RKO (cell line): ENCODE data around the gene MRPL40.
"Not testable (repeated sequence)": the region's sequence is repeated elsewhere in the genome, so short reads cannot be mapped to it uniquely, and the experiment has no call there.

Source experiments
- DNase-seq: peaks from one replicate; pipeline ENCODE4 v3.0.0-alpha.2; 2016; ENCODE audit warnings: low spot score

The MRPL40 gene

DNA sequence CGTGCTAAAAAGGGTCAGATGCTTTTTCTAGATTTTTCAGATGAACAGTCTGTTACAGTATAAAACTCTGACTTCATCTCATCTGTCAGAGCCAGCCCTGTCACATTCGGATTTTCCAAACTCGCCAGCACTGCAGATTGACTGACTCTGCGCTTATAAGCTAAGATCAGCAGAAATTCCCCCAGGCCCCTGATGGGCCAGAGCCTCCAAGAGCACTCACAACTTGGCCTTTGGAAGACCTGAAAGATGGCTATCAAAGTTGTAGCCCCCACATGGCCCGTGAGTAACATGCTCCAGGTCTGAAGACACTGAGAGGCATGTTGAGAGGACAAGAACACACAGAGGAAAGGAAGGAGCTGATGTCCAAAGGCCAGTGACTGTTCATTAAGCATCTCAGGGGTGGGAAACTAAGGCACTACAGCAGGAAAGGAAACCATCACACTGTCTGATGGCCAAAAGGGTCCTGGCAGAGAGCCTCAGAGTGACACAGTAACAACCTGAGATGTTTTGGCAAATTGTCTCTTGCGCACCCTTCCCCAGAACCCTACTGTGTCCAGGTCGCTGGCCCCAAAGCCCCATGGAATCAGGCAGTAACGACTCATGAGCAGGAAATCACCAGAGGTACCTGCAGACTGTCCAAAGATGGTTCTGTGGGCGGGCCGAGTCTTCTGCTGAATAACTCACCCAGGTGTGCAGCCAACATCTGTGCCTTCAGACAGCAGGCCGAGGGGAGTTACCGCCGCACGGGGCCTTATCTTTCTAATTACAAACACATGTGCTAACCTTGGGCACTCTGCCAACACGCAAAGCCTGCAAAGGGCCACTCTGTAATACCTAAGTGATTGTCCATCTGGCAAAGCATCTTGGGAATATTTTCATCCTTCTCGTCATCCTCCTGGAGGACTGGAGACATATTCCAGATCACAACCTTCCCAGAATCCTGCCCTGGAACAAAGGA lies 24.4 kb upstream of the MRPL40 start:
- DNase-seq = no peak

DNA sequence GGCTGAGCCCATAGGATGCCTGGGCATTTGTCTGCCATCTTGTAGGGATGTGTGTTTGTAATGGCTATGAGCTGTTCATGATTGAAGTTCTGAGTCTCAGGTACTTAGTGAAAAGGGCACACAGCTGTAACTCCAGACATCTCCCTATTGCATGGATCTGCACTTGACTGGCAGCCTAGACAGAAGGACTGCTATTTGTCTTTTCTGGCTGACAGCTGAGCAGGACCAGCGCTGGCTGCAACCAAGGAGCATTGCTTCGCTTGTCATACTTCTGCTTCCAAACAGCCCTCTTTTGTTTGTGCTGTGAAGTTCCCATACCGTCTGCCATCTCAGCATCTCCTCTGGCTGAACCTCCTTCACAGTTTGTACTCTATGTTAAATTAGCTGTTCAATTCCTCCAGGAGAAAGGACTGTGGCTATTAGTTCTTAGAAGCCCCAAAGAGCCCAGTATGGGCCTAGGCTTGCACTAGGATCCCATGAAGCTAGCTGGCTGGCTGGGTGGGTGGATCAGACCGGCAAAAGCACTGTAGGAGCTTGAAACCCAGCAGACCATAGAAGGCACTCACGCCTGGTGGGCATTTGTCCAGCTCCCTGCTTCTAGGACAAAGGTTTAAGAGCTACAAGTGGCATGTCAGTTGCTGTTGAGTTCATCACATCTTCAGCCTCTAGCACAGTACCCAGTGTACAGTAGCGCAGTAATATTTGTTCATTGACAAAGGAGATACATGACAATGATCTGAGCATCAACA lies 21.2 kb upstream of the MRPL40 start:
- DNase-seq = no peak

DNA sequence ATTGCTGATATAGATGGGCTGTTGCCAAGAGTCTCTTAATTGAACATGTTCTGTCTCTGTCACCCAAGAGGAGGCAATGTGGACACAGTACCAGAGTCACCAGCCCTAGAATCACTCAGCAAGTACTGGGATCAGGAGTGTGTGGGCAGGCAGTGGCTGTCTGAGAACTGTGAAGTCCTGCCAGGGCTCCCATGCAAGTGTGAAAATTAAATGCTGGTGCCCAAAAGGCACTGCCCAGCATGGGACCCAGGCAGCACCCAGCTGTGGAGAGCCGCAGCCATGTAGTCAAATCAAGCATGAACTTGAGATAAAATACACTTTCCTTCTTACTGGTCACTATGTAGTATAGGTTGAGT lies 20.7 kb upstream of the MRPL40 start:
- DNase-seq = no peak

DNA sequence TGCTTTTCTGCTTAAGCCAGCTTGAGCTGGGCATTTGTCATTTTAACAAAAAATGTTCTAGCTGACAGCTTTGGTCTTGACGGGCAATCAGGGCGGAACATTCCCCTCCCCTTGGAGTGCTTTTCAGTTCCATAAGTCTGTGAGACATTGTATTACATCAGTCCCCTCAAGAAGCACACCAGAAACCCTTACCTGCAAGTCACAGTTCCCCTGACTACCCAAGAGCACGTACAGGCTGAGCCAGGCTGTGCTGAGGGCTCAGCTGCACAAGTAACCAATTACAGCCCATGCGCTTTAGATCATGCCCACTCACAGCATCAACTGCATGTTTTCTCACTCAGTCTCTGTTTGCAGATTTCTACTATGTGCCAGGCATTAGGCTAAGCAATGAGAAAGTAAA lies 19.9 kb upstream of the MRPL40 start:
- DNase-seq = no peak

DNA sequence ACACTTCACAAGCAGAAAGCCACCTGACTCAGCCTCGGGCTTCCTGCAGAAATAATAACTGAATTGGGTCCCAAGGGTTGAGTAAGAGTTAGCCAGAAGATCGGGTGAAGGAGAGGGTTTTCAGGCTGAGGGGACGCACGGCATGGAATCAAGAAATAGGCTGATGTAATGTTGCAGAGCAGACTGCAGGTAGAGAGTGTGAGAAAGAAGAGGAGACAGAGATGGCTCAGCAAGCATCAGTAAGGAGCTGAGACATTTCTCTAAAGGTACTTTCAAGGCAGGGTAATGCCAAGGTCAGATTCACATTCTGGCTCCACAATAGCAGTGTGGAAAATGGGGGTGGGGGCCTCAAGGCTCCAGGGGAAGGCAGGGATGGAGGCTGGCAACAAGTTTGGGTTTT lies 19.4 kb upstream of the MRPL40 start:
- no peak for DNase-seq

DNA sequence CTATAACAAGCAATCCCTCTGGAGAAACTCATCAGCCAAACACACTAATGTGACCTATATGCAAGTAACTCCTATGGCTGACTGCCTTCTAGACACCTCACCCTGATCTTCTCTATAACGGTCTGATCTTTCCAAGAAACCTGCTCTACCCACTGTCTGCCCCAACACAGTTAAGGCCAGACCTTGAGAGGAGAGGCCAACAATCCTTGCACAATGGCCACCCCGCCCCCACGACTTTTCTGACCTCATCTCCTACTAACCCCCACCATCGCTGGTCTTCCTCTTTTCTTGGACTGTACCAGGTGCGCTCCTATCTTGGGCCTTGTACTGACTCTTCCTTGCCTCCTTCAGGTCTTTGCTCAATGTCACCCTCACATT lies 13.3 kb upstream of the MRPL40 start:
- DNase-seq = no peak

DNA sequence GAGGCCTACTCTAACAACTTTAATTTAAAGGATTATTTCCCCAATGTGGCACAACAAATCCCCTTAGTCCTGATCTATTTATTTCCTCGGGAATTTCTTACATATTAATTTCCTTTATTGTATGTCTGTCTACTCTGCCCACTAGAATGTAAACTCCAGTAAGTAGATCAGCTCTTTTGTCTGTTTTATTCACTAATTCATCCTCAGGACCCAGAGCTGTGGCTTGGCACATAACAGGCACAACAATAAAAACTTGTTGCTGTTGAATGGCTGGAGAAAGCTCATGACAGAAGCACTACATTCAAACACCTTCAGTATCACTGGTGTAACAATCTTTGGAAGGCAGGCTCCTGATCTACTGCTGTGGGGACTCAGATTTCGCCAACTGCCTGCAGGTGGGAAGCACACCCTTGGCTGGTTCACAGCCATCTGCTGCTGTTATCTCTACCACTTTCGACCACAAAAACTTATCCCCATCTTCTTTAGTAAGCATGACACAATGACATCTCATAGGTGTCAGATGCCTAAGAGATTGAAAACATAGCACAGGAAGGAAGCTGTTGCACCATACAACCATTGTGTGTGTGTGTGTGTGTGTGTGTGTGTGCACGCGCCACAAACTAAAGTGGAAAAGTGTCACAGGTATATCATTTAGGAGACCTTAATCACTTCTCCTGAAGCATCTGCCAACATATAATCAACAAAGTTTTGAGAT lies 12.7 kb upstream of the MRPL40 start:
- DNase-seq = no peak

DNA sequence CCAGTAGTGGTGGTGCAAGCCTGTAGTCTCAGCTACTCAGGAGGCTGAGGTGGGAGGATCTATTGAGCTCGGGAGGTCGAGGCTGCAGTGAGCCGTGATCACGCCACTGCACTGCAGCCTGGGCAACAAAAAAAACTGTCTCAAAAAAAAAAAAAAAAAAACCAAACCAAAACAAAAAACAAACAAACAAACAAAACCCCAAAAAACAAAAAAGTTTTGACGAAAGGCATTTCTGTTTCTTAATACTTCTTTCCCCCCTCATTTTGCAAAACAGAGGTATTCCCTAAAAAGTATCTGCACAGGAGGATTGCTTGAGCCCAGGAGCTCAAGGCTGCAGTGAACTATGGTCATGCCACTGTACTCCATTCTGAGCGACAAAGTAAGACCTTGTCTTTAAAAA lies 12.0 kb upstream of the MRPL40 start:
- no peak for DNase-seq

DNA sequence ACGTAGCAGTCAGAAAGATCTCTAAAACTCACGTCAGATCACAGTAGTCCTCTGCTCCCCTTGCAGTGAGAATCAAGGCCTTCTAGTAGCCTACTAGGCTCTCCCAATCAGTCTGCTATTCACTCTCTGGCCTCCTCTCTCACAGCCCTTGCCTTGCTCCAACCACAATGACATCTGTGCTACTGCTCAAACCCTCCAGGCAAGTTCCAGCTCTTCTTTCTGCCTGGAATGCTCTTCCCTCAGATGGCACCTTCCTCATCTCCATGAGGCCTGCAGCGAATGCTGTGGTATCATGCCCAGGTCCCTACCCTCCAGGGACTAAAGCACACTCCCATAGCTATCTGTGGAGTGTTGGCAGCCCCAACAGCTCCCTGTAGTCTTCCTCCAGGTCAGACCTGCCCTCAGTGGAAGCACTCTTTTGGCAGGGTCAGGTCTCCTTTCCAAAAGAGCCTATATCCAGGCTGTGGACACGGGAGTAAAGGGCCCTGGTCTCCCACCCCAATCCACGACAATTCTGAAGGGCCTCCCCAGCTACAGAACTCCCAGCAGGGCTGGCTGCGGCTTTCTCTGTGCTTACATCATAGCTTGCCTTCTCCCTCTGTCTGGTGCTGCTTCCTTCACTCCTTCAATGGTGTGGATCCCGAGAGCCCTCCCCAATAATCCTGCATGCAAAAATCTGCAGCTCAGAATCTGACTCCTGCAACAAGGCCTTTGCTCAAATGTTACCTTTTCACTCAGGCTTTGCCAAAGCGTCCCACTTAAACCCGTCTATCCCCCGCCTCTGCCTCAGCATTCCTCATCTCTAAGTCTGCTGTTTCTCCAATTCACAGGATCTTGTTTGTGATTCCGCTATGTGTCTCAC lies 9.7 kb upstream of the MRPL40 start:
- no peak for DNase-seq

DNA sequence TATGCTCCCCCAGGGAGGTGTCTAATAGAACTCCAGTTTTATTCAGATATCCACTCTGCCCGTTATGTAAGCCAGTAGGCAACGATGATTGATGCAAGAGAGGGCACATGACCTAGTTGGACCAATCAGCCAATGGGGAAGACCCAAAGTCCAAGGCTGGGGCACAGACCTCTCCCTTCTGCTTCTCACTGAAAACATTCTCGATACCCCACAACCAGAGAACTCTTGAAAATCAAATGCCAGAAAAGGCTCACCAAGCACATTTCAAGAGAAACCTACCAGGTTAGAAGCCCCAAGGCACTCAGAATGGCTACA lies 8.2 kb upstream of the MRPL40 start:
- DNase-seq = no peak

DNA sequence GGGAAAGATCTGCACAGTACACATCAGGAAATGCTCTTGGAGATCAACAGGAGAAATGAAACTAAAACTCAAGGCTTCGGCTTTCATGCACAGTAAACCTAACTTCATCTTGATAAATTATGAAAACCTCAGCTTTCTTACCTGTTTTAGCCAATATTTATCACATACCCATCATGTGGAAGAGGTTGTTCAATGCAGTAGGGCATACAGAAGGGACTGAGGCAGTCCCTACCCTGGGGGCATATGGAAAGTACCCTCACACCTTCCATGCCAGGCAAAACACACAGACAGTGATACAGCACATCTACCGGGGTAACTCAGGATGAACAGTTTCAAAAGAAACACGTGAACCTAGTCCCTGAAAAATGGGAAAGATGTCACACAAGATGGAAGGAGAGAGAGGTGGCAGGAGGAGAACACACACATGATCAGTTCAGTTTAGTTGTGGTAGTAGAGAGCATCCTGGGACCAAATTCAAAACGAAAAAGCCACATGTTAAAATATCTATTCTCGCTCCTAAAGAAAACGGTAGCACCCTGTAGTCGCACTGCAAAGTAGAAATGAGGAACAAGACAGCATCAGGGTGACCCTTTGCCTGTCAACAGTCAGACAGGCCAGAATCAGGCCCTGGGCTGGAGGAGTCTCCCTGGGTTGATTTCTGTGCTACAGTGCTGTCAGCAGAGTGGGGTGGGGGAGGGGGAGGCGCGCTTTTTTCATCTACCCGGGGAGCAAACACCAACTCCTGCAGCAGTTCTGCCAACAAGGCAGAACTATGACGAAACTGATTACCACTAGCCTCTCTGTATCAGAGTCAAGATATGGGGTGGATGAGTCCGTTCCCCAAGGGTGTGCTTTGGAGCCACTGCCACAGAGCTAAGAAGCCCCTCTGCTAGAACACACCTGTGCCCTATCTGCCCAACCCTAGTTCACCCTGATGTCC lies 2.1 kb upstream of the MRPL40 start:
- DNase-seq = peak; percentile 72

DNA sequence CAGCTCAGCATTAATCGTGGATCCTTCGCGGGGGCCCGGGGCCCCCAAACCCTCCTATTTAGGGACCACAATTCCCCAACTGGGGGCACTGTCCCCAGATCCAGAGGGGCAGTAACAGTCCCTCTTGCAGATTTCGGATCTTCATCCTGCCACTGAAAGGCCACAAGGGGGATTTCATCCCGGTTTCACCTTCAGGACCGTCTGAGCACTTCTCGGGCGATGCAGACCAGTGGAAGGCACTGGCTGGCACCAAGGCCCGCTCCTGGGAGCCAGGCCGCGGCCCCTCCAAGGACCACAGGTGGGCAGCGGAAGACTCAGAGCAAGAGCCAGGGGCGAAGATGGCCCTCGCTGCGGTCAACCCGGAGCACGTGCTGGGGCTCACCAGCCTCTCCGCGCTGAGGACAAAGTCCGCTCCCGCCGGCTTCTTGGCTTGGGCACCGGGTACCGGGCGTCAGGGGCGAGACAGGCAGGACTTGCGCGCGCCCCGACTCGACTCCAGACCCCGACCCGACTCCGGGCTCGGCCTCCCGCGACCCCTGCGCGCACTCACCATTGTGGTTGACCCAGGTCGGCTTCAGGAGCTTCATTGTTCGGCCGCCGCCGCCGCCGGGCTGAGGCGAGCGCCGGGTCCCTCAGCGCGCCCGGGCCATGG lies 1.3 kb upstream of the MRPL40 start:
- peak; percentile 58 for DNase-seq

DNA sequence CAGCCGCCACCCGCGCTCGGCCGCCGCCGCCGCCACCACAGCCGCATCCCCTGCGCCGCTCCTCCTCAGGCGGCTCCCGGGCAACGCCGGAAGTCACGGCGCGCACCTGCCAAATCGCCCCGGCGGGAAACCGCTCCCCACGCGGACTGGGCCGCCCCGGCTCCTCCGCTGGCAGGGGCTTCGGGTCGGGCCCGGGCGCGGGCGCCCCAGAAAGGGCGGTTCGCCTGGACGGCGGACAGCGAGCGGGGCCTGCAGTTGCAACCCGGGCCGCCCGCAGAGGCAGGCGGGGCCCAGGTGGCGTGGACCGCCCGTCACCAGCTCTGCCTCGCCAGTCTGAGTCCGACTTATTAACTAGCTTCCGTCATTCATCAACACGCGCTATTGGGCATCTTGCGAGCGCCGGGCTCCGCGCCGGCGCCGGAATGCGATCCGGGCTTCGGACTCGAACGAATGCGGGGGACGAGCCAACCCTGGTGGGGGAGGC lies 654 bp upstream of the MRPL40 start, which contains the start of gene HIRA:
Gene HIRA, minus strand, starts transcription at position 85 of the 484 bp plus-strand sequence. CDS start 257 bp downstream, outside the sequence.
- peak; percentile 77 for DNase-seq

DNA sequence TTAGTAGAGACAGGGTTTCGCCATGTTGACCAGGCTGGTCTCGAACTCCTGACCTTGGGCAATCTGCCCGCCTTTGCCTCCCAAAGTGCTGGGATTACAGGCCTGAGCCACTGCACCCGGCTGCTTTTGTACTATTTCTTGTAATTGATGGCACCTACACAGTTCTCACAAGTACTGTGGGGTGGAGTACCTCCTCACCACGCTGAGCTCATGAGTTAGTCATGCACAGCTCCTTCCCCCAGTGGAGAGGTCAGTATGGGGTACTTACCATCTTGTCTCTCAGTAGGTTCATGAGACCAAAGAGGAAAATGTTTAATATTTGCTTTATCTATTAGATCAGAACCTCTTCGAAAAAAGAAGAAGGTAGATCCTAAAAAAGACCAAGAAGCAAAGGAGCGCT lies 2.1 kb downstream of the MRPL40 start:
- DNase-seq = no peak

DNA sequence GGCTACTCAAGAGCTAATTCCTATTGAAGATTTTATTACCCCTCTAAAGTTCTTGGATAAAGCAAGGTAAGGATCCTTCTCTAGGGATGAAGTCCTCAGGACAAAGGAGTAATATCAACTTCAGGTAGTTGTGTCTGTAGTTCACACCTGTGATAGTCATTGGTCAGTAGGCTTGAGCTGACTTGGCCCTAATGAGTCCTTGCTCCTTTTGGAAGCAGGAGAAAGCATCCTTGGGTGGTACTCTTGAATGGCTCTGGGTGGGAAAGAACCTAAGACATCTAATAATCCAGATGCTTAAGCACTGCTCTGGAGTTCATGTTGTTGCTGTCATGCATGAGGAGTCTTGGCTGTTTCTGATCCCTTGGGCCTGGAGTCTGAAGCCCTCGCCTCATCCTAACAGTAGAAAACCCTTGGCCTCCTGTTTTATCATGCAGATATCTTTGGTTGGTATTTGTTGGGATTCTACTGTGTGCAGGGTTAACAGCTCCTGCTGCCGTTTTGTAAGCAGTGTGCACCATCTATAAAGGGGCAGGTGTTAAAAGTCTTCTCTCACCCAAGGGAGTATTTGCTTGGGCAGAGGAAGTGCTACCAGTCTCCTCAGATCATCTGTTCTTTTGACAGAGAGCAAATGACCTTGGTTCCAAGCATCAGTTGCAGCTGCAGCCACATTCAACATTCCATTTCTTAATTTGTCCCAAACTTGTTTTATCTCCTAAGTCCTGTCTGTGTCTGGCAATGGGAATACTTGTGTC lies 2.7 kb downstream of the MRPL40 start:
- DNase-seq = no peak

DNA sequence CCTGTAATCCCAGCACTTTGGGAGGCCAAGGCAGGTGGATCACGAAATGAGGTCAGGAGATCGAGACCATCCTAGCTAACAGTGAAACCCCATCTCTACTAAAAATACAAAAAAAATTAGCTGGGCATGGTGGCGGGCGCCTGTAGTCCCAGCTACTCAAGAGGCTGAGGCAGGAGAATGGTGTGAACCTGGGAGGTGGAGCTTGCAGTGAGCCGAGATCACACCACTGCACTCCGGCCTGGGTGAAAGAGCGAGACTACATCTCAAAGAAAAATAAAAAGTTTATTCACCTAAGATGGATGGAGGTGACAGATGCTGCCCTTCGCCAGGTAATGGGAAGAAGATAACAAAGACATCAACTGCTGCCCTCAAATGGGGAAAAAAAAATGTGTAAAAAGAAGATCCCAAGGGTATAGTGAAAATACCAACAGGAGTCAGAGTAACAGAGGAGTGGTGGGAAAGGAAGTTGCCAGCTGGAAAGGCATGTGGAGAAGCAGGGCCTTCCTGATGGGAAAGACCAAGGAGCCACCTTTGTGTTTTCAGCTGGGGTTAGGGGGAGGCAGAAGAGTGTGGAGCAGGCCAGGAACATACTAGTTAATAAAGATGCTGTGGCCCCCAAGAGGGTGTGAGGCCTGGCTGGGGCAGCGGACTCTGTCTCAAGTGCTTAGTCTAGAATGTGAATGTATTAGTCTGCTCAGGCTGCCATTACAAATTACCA lies 4.3 kb downstream of the MRPL40 start:
- not testable (repeated sequence) for DNase-seq

DNA sequence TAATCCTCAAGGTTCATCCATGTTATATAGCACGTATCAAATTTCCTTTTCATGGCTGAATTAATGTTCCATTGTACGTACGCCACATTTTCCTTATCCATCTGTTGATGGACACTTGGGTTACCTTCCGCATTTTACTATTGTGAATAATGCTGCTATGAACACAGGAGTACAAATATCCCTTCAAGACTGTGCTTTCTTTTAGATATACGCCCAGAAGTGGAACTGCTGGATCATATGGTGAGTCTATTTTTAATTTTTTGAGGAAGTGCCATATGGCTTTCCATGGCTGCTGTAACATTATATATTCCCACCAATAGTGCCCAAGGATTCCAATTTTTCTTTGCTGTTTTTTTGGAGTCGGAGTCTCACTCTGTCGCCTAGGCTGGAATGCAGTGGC lies 6.0 kb downstream of the MRPL40 start:
- DNase-seq = no peak

DNA sequence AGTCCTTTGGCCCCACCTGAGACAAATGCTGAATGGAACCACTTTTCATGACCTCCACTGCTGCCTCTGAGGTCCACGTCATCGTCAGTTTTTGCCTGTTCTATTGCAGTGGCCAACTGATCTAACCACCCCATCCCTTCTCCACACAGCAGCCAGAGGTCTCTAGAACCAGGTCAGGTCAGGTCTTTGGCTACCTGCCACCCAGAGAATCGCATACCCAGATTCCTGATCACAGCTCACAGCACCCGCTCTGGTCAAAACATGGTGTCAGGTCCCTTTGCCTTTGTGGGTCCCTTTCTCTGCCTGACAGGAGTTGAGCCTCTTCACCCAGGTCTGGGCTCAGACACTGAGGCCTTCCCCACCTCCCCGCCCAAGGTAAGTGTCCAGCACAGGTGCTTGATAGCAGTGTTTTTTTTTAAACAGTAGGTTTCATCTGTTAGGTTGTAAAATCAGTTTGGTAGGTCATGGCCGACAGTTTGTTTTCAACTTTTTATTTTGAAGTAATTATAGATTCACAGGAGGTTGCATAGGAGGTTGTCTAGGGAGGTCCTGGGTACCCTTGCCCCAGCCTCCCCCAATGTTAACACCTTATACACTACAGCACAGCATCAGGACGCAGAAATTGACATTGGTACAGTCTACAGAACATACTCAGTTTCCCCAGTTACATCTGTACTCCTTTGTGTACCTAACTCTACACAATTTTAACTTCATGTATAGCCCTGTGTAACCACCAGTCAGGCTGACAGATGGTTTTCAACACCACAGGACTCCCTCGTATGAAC lies 8.3 kb downstream of the MRPL40 start:
- no peak for DNase-seq
